Measurements from ENCODE around the gene TARDBP.

GRCh38 chr1:11024154-11024873 lies 11.9 kb downstream of the TARDBP start:
- 0 out of 2 replicates have a peak, but pooled peaks have one; percentile 29 for TF ChIP-seq POLR2A (IDR thresholded peaks at IDR 0.05; ENCODE audit: low read depth, low read length)
- TF ChIP-seq TAF1 (IDR thresholded peaks at IDR 0.05; ENCODE audit: low read depth, low read length) = no peak
- no peak for TF ChIP-seq POLR2AphosphoS5 (IDR thresholded peaks at IDR 0.05; ENCODE audit: low read depth, low read length)
